Neural cell (in vitro differentiated cells): ENCODE data around the gene SSBP2. TPM values are rescaled to one million over a fixed set of nuclear protein-coding genes. Genes with fewer than 3 reads are reported as not detected.

ENCODE experiments used
- H2AFZ ChIP-seq: fragments of 200-600, 300-800 bp; sonication (generic), shearing (Covaris generic); 2 replicates; pipeline ENCODE4 v1.6.0; 2014; ENCODE audit warnings: low read depth, mild to moderate bottlenecking, antibody characterized with exemption, low read length, moderate library complexity
- H3F3A ChIP-seq: fragments of 200-600 bp; shearing (Covaris generic); 2 replicates; pipeline ENCODE4 v1.6.1; 2016; ENCODE audit warnings: mild to moderate bottlenecking, moderate library complexity, mixed read lengths, antibody characterized with exemption, low read length; ENCODE audit not compliant: insufficient read depth, poor library complexity, severe bottlenecking
- H3K27ac ChIP-seq: fragments of 200-600, 300-800 bp; sonication (generic), shearing (Covaris generic); 2 replicates; pipeline ENCODE4 v1.5.1; 2014; ENCODE audit warnings: mild to moderate bottlenecking, low read length, moderate library complexity
- H3K27me3 ChIP-seq: fragments of 300-800, 200-600 bp; sonication (generic), shearing (Covaris generic); 2 replicates; pipeline ENCODE4 v1.6.0; 2014; ENCODE audit warnings: mild to moderate bottlenecking, low read depth, low read length, moderate library complexity; ENCODE audit not compliant: insufficient read depth
- H3K36me3 ChIP-seq: fragments of 300-800, 200-600 bp; sonication (generic), shearing (Covaris generic); 2 replicates; pipeline ENCODE4 v1.5.1; 2014; ENCODE audit warnings: mild to moderate bottlenecking, antibody characterized with exemption, low read length, moderate library complexity; ENCODE audit not compliant: insufficient read depth
- H3K4me2 ChIP-seq: fragments of 300-800, 200-600 bp; sonication (generic), shearing (Covaris generic); 2 replicates; pipeline ENCODE4 v1.6.0; 2014; ENCODE audit warnings: mild to moderate bottlenecking, low read length
- H3K4me3 ChIP-seq: fragments of 300-800, 200-600 bp; sonication (generic), shearing (Covaris generic); 2 replicates; pipeline ENCODE4 v1.5.1; 2014; ENCODE audit warnings: mild to moderate bottlenecking, low read length, moderate library complexity
- H3K79me2 ChIP-seq: fragments of 200-600 bp; shearing (Covaris generic); replicated peaks from 2 replicates; pipeline ENCODE4 v1.6.0; 2014; ENCODE audit warnings: mild to moderate bottlenecking, low read length, moderate library complexity; ENCODE audit not compliant: insufficient read depth
- H3K9ac ChIP-seq: fragments of 300-800, 200-600 bp; sonication (generic), shearing (Covaris generic); 2 replicates; pipeline ENCODE4 v1.6.1; 2016; ENCODE audit warnings: mild to moderate bottlenecking, low read length, mixed read lengths
- H3K9me2 ChIP-seq: fragments of 200-600 bp; shearing (Covaris generic); 2 replicates; pipeline ENCODE4 v1.6.1; 2016; ENCODE audit warnings: mild to moderate bottlenecking, low read length, mixed read lengths; ENCODE audit not compliant: insufficient read depth
- H3K9me3 ChIP-seq: fragments of 200-600, 300-800 bp; sonication (generic), shearing (Covaris generic); 2 replicates; pipeline ENCODE4 v1.6.1; 2016; ENCODE audit warnings: mild to moderate bottlenecking, mixed run types, low read length, moderate library complexity, mixed read lengths
- H4K20me1 ChIP-seq: fragments of 200-600 bp; shearing (Covaris generic); 2 replicates; pipeline ENCODE4 v1.6.1; 2016; ENCODE audit warnings: mild to moderate bottlenecking, mixed run types; ENCODE audit not compliant: insufficient read depth
- EP300 ChIP-seq: fragments of 450-650 bp; conservative IDR thresholded peaks from 2 replicates; pipeline ENCODE4 v1.6.1; 2014; ENCODE audit warnings: antibody characterized with exemption, mild to moderate bottlenecking, moderate library complexity; ENCODE audit not compliant: poor library complexity, severe bottlenecking
- EZH2 ChIP-seq: fragments of 200-600, 300-800 bp; shearing (Covaris generic), sonication (generic); IDR thresholded peaks from 2 replicates; pipeline ENCODE4 v1.6.1; 2014; ENCODE audit warnings: antibody characterized with exemption, low read length, borderline replicate concordance, mild to moderate bottlenecking; ENCODE audit not compliant: insufficient read depth, poor library complexity, severe bottlenecking
- MXI1 ChIP-seq: fragments of 450-650 bp; conservative IDR thresholded peaks from 2 replicates; pipeline ENCODE4 v1.6.1; 2014; ENCODE audit warnings: antibody characterized with exemption, mild to moderate bottlenecking; ENCODE audit not compliant: poor library complexity, severe bottlenecking
- POLR2AphosphoS5 ChIP-seq: IDR thresholded peaks from 2 replicates; pipeline ENCODE4 v1.6.1; 2012
- RAD21 ChIP-seq: fragments of 450-650 bp; conservative IDR thresholded peaks from 2 replicates; pipeline ENCODE4 v1.6.1; 2014; ENCODE audit warnings: antibody characterized with exemption, mild to moderate bottlenecking, moderate library complexity
- SMC3 ChIP-seq: fragments of 450-650 bp; conservative IDR thresholded peaks from 2 replicates; pipeline ENCODE4 v1.6.1; 2014; ENCODE audit warnings: antibody characterized with exemption, mild to moderate bottlenecking, moderate library complexity; ENCODE audit not compliant: poor library complexity
- TAF1 ChIP-seq: IDR thresholded peaks from 2 replicates; pipeline ENCODE4 v1.6.1; 2012; ENCODE audit warnings: low read depth
- polyA plus RNA-seq: library from polyadenylated mRNA; depleted of rRNA; stranded (reverse); fragments of >200 nt; gene quantifications from 2 replicates; pipeline ENCODE4 v1.2.3, GENCODE V29; 2014
- TF ChIP-seq, protein P1 (sequence below): fragments of 450-650 bp; IDR thresholded peaks from 2 replicates; pipeline ENCODE4 v1.5.1; 2014; ENCODE audit warnings: antibody characterized with exemption, mild to moderate bottlenecking, moderate library complexity; ENCODE audit not compliant: poor library complexity, severe bottlenecking
- TF ChIP-seq, protein P2 (sequence below): IDR thresholded peaks from 2 replicates; pipeline ENCODE4 v1.6.1; 2012; ENCODE audit warnings: borderline replicate concordance

SSBP2 gene
- polyA plus RNA-seq, 1 donor from 2014 or later, result 128 TPM

DNA sequence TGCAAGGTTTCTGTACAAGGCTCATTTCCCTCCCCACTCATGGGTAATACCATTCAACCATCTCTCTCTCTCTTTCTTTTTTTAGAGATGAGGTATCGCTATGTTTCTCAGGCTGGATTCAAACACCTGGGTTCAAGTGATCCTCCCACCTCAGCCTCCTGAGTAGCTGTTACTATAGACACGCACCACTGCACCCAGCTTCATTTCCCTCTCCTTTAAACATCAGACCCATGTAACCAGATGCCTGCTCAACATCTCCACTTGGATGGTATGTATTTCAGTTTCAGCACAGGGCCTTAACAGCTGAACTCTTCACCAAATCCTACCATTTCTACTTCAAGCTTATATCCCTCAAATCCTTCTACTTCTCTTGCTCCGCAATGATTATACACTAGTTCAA is 117.4 kb downstream of the SSBP2 start:
- Histone ChIP-seq H3K9me2 (no peaks in the 10 kb centered on the region), H3K36me3 (peaks cover 17% of the 10 kb centered on the region), H3K27ac (no peak overlapping the region), H3K4me2 (no peak overlapping the region), H2AFZ (no peak overlapping the region), H3K27me3 (no peaks in the 10 kb centered on the region), H3K79me2 (peaks cover 8% of the 10 kb centered on the region), H4K20me1 (no peaks in the 10 kb centered on the region), H3K9ac (no peak overlapping the region), H3K9me3 (no peaks in the 10 kb centered on the region), H3K4me3 (no peak overlapping the region), H3F3A (no peaks in the 10 kb centered on the region)
- TF ChIP-seq, protein P1, sequence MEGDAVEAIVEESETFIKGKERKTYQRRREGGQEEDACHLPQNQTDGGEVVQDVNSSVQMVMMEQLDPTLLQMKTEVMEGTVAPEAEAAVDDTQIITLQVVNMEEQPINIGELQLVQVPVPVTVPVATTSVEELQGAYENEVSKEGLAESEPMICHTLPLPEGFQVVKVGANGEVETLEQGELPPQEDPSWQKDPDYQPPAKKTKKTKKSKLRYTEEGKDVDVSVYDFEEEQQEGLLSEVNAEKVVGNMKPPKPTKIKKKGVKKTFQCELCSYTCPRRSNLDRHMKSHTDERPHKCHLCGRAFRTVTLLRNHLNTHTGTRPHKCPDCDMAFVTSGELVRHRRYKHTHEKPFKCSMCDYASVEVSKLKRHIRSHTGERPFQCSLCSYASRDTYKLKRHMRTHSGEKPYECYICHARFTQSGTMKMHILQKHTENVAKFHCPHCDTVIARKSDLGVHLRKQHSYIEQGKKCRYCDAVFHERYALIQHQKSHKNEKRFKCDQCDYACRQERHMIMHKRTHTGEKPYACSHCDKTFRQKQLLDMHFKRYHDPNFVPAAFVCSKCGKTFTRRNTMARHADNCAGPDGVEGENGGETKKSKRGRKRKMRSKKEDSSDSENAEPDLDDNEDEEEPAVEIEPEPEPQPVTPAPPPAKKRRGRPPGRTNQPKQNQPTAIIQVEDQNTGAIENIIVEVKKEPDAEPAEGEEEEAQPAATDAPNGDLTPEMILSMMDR, result no peak
- no peak for TF ChIP-seq EZH2
- no peak for TF ChIP-seq POLR2AphosphoS5
- TF ChIP-seq, protein P2, sequence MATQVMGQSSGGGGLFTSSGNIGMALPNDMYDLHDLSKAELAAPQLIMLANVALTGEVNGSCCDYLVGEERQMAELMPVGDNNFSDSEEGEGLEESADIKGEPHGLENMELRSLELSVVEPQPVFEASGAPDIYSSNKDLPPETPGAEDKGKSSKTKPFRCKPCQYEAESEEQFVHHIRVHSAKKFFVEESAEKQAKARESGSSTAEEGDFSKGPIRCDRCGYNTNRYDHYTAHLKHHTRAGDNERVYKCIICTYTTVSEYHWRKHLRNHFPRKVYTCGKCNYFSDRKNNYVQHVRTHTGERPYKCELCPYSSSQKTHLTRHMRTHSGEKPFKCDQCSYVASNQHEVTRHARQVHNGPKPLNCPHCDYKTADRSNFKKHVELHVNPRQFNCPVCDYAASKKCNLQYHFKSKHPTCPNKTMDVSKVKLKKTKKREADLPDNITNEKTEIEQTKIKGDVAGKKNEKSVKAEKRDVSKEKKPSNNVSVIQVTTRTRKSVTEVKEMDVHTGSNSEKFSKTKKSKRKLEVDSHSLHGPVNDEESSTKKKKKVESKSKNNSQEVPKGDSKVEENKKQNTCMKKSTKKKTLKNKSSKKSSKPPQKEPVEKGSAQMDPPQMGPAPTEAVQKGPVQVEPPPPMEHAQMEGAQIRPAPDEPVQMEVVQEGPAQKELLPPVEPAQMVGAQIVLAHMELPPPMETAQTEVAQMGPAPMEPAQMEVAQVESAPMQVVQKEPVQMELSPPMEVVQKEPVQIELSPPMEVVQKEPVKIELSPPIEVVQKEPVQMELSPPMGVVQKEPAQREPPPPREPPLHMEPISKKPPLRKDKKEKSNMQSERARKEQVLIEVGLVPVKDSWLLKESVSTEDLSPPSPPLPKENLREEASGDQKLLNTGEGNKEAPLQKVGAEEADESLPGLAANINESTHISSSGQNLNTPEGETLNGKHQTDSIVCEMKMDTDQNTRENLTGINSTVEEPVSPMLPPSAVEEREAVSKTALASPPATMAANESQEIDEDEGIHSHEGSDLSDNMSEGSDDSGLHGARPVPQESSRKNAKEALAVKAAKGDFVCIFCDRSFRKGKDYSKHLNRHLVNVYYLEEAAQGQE, result no peak
- no peak for TF ChIP-seq EP300
- TF ChIP-seq TAF1, result no peak
- TF ChIP-seq RAD21, result no peak
- no peak for TF ChIP-seq MXI1
- TF ChIP-seq SMC3, result no peak

DNA sequence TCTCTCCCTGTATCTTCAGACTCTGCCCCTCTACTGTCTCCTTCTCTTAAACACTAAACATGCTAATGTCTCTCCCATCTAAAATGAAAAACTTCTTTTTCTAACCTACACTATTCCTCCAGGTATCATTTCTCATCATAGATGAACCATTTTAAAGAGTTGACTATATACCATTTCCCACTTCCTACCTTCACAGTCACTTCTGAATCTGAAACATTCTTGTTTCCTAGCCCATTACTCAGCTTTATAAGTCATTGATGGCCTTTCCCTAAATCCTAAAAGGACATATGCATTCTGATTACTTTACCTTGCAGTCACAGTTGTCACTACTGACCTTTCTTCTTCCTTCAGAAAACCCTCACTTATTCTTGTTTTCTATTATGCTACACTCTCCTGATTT is 118.2 kb downstream of the SSBP2 start:
- Histone ChIP-seq H3K4me3 (no peak overlapping the region), H3K4me2 (no peak overlapping the region), H3K9me2 (no peaks in the 10 kb centered on the region), H3K36me3 (peaks cover 17% of the 10 kb centered on the region), H2AFZ (no peak overlapping the region), H3K27me3 (no peaks in the 10 kb centered on the region), H3K9ac (no peak overlapping the region), H3K79me2 (peaks cover 8% of the 10 kb centered on the region), H3K9me3 (no peaks in the 10 kb centered on the region), H3F3A (no peaks in the 10 kb centered on the region), H4K20me1 (no peaks in the 10 kb centered on the region), H3K27ac (no peak overlapping the region)
- TF ChIP-seq POLR2AphosphoS5 (no peak), RAD21 (no peak), EP300 (no peak), SMC3 (no peak), EZH2 (no peak), MXI1 (no peak), TAF1 (no peak)
- TF ChIP-seq, protein P1, result no peak
- TF ChIP-seq, protein P2, result no peak
